ENCODE data around the gene RHO. TPM values are rescaled to one million over a fixed set of nuclear protein-coding genes. Genes with fewer than 3 reads are reported as not detected.
A peak's percentile ranks its signal among the peaks of the same experiment; 100 is the strongest.

The RHO gene
- total and polyA plus RNA-seq, 5 donors from 2014 or later, result not detected

- Mint-ChIP-seq H3K4me3 (no peak overlapping the region), H3K36me3 (no peaks in the 10 kb centered on the region), H3K27ac (no peak overlapping the region), H3K27me3 (peaks cover 6% of the 10 kb centered on the region), H3K4me1 (no peaks in the 10 kb centered on the region), H3K9me3 (peaks cover 0 to 4% (median 0%) of the 10 kb centered on the region in 7 donors)
- H3K4me3 ChIP-seq (ENCODE audit: low read depth, low read length), result no peak overlapping the region
- DNase-seq (no peak), ATAC-seq (ENCODE audit: low read depth in 2 of 2) (no peak)
- no peaks in the 10 kb centered on the region for H3K27me3 ChIP-seq (ENCODE audit: control insufficient read depth, insufficient read depth, low read length)
- no peaks in the 10 kb centered on the region for H3K4me1 ChIP-seq (ENCODE audit: control insufficient read depth, insufficient read depth, low read length, poor library complexity, severe bottlenecking)
- no peaks in the 10 kb centered on the region for H3K9me3 ChIP-seq (ENCODE audit: control insufficient read depth in 2 of 2, low read length in 2 of 2)
- no peak overlapping the region for H3K27ac ChIP-seq (ENCODE audit: insufficient read depth, low read length, poor library complexity, severe bottlenecking)
- no peaks in the 10 kb centered on the region for H3K36me3 ChIP-seq (ENCODE audit: control insufficient read depth, insufficient read depth, low read length)
Measured at GRCh38 chr3:129533406-129533805, 5.0 kb downstream of the RHO start.

GRCh38 chr3:129534428-129535027 lies 6.1 kb downstream of the RHO start:
- Histone ChIP-seq H3K4me1 (ENCODE audit: control insufficient read depth, insufficient read depth, low read length, poor library complexity, severe bottlenecking) (no peaks in the 10 kb centered on the region), H3K4me3 (ENCODE audit: low read depth, low read length) (no peak overlapping the region), H3K27me3 (ENCODE audit: control insufficient read depth, insufficient read depth, low read length) (no peaks in the 10 kb centered on the region), H3K27ac (ENCODE audit: insufficient read depth, low read length, poor library complexity, severe bottlenecking) (no peak overlapping the region), H3K36me3 (ENCODE audit: control insufficient read depth, insufficient read depth, low read length) (no peaks in the 10 kb centered on the region), H3K9me3 (ENCODE audit: control insufficient read depth in 2 of 2, low read length in 2 of 2) (no peaks in the 10 kb centered on the region)
- H3K27me3 Mint-ChIP-seq, result peaks cover 6% of the 10 kb centered on the region
- no peak overlapping the region for H3K27ac Mint-ChIP-seq
- H3K9me3 Mint-ChIP-seq, result peaks cover 0 to 4% (median 0%) of the 10 kb centered on the region in 7 donors
- no peaks in the 10 kb centered on the region for H3K36me3 Mint-ChIP-seq
- ATAC-seq (ENCODE audit: low read depth in 2 of 2) (no peak), DNase-seq (no peak)
- H3K4me3 Mint-ChIP-seq, result no peak overlapping the region
- no peaks in the 10 kb centered on the region for H3K4me1 Mint-ChIP-seq

DNA sequence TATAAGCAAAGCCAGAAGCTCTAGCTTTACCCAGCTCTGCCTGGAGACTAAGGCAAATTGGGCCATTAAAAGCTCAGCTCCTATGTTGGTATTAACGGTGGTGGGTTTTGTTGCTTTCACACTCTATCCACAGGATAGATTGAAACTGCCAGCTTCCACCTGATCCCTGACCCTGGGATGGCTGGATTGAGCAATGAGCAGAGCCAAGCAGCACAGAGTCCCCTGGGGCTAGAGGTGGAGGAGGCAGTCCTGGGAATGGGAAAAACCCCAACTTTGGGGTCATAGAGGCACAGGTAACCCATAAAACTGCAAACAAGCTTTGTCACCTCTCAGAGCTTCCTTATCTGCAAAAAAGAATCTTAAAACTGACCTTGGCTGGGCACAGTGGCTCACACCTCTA lies 6.6 kb downstream of the RHO start:
- H3K4me1 ChIP-seq (ENCODE audit: control insufficient read depth, insufficient read depth, low read length, poor library complexity, severe bottlenecking), result no peaks in the 10 kb centered on the region
- Mint-ChIP-seq H3K36me3 (no peaks in the 10 kb centered on the region), H3K27me3 (peaks cover 6% of the 10 kb centered on the region), H3K9me3 (peaks cover 0 to 4% (median 0%) of the 10 kb centered on the region in 7 donors), H3K4me3 (no peak overlapping the region), H3K4me1 (no peaks in the 10 kb centered on the region), H3K27ac (no peak overlapping the region)
- H3K9me3 ChIP-seq (ENCODE audit: control insufficient read depth in 2 of 2, low read length in 2 of 2), result no peaks in the 10 kb centered on the region
- no peak overlapping the region for H3K27ac ChIP-seq (ENCODE audit: insufficient read depth, low read length, poor library complexity, severe bottlenecking)
- no peak overlapping the region for H3K4me3 ChIP-seq (ENCODE audit: low read depth, low read length)
- DNase-seq, result no peak
- no peaks in the 10 kb centered on the region for H3K27me3 ChIP-seq (ENCODE audit: control insufficient read depth, insufficient read depth, low read length)
- no peaks in the 10 kb centered on the region for H3K36me3 ChIP-seq (ENCODE audit: control insufficient read depth, insufficient read depth, low read length)
- no peak for ATAC-seq (ENCODE audit: low read depth in 2 of 2)

- H3K36me3 Mint-ChIP-seq, result no peaks in the 10 kb centered on the region
- no peak for DNase-seq
- no peak overlapping the region for H3K4me3 ChIP-seq (ENCODE audit: low read depth, low read length)
- H3K27me3 ChIP-seq (ENCODE audit: control insufficient read depth, insufficient read depth, low read length), result no peaks in the 10 kb centered on the region
- H3K4me3 Mint-ChIP-seq, result no peak overlapping the region
- no peaks in the 10 kb centered on the region for H3K9me3 ChIP-seq (ENCODE audit: control insufficient read depth in 2 of 2, low read length in 2 of 2)
- H3K27ac ChIP-seq (ENCODE audit: insufficient read depth, low read length, poor library complexity, severe bottlenecking), result no peak overlapping the region
- ATAC-seq (ENCODE audit: low read depth in 2 of 2), result no peak
- no peaks in the 10 kb centered on the region for H3K4me1 ChIP-seq (ENCODE audit: control insufficient read depth, insufficient read depth, low read length, poor library complexity, severe bottlenecking)
- H3K27ac Mint-ChIP-seq, result peak overlapping the region in 1 of 3 donors; percentile 42
- peaks cover 6% of the 10 kb centered on the region for H3K27me3 Mint-ChIP-seq
- H3K4me1 Mint-ChIP-seq, result no peaks in the 10 kb centered on the region
- peaks cover 0 to 4% (median 0%) of the 10 kb centered on the region in 7 donors for H3K9me3 Mint-ChIP-seq
- no peaks in the 10 kb centered on the region for H3K36me3 ChIP-seq (ENCODE audit: control insufficient read depth, insufficient read depth, low read length)
Measured at GRCh38 chr3:129536374-129536667, 7.9 kb downstream of the RHO start.

DNA sequence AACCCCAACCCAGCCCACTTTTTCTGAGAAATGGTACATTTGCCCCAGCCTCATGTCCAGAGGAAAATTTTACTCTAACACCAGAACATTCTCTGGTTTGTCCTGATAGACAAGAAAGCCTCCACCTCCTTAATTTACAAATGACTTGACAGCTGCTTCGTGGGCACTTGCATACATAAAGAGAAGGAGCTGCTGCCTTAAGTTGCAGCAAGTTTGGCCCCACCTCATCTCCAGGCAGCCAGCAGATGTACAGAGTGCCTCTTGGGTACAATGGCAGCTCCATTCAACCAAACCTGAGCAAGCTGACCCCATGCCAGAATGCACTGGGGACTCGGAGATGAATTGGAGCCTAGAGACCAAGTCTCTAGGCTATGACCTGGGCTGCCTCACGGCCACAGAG lies 8.4 kb downstream of the RHO start:
- no peaks in the 10 kb centered on the region for H3K27me3 ChIP-seq (ENCODE audit: control insufficient read depth, insufficient read depth, low read length)
- H3K36me3 ChIP-seq (ENCODE audit: control insufficient read depth, insufficient read depth, low read length), result no peaks in the 10 kb centered on the region
- Mint-ChIP-seq H3K4me3 (no peak overlapping the region), H3K9me3 (peaks cover 0 to 4% (median 0%) of the 10 kb centered on the region in 7 donors), H3K4me1 (no peaks in the 10 kb centered on the region), H3K27ac (no peak overlapping the region), H3K27me3 (peaks cover 6% of the 10 kb centered on the region), H3K36me3 (no peaks in the 10 kb centered on the region)
- H3K4me1 ChIP-seq (ENCODE audit: control insufficient read depth, insufficient read depth, low read length, poor library complexity, severe bottlenecking), result no peaks in the 10 kb centered on the region
- H3K9me3 ChIP-seq (ENCODE audit: control insufficient read depth in 2 of 2, low read length in 2 of 2), result no peaks in the 10 kb centered on the region
- ATAC-seq (ENCODE audit: low read depth in 2 of 2), result no peak
- DNase-seq, result no peak
- H3K4me3 ChIP-seq (ENCODE audit: low read depth, low read length), result no peak overlapping the region
- no peak overlapping the region for H3K27ac ChIP-seq (ENCODE audit: insufficient read depth, low read length, poor library complexity, severe bottlenecking)

DNA sequence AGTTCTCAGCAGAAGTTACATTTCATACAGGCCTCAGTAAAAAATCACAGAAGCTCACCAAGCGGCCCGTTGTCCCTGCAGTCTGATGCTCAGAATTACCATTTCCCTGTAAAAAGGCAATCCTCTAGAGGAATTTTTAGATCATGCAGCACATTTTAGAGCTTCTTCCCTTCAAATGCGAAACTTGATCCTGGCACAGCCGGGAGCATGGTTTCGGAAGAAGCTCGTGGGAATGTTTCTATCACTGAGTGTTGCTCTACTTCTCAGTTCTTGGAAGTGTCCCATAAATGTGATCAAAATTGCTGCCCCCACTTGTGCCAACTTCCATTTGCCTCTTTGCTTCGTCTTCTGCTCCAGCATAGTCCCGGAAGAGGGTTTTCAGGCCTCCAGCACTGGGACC lies 10.8 kb downstream of the RHO start:
- no peak overlapping the region for H3K4me3 ChIP-seq (ENCODE audit: low read depth, low read length)
- DNase-seq, result no peak
- Mint-ChIP-seq H3K27ac (no peak overlapping the region), H3K4me3 (no peak overlapping the region), H3K4me1 (no peaks in the 10 kb centered on the region), H3K9me3 (peaks cover 0 to 2% (median 0%) of the 10 kb centered on the region in 7 donors), H3K36me3 (no peaks in the 10 kb centered on the region), H3K27me3 (peaks cover 6% of the 10 kb centered on the region)
- H3K36me3 ChIP-seq (ENCODE audit: control insufficient read depth, insufficient read depth, low read length), result no peaks in the 10 kb centered on the region
- H3K27me3 ChIP-seq (ENCODE audit: control insufficient read depth, insufficient read depth, low read length), result no peaks in the 10 kb centered on the region
- no peaks in the 10 kb centered on the region for H3K9me3 ChIP-seq (ENCODE audit: control insufficient read depth in 2 of 2, low read length in 2 of 2)
- no peaks in the 10 kb centered on the region for H3K4me1 ChIP-seq (ENCODE audit: control insufficient read depth, insufficient read depth, low read length, poor library complexity, severe bottlenecking)
- no peak for ATAC-seq (ENCODE audit: low read depth in 2 of 2)
- no peak overlapping the region for H3K27ac ChIP-seq (ENCODE audit: insufficient read depth, low read length, poor library complexity, severe bottlenecking)

- ATAC-seq (ENCODE audit: low read depth in 2 of 2), result no peak
- no peaks in the 10 kb centered on the region for H3K36me3 Mint-ChIP-seq
- no peak overlapping the region for H3K27ac ChIP-seq (ENCODE audit: insufficient read depth, low read length, poor library complexity, severe bottlenecking)
- H3K9me3 Mint-ChIP-seq, result no peaks in the 10 kb centered on the region
- no peaks in the 10 kb centered on the region for H3K9me3 ChIP-seq (ENCODE audit: control insufficient read depth in 2 of 2, low read length in 2 of 2)
- no peaks in the 10 kb centered on the region for H3K4me1 ChIP-seq (ENCODE audit: control insufficient read depth, insufficient read depth, low read length, poor library complexity, severe bottlenecking)
- no peaks in the 10 kb centered on the region for H3K36me3 ChIP-seq (ENCODE audit: control insufficient read depth, insufficient read depth, low read length)
- H3K4me3 Mint-ChIP-seq, result no peak overlapping the region
- no peaks in the 10 kb centered on the region for H3K4me1 Mint-ChIP-seq
- H3K27me3 Mint-ChIP-seq, result peaks cover 6% of the 10 kb centered on the region
- no peak for DNase-seq
- no peak overlapping the region for H3K4me3 ChIP-seq (ENCODE audit: low read depth, low read length)
- H3K27me3 ChIP-seq (ENCODE audit: control insufficient read depth, insufficient read depth, low read length), result no peaks in the 10 kb centered on the region
- H3K27ac Mint-ChIP-seq, result no peak overlapping the region
Measured at GRCh38 chr3:129540776-129541516, 12.5 kb downstream of the RHO start.

DNA sequence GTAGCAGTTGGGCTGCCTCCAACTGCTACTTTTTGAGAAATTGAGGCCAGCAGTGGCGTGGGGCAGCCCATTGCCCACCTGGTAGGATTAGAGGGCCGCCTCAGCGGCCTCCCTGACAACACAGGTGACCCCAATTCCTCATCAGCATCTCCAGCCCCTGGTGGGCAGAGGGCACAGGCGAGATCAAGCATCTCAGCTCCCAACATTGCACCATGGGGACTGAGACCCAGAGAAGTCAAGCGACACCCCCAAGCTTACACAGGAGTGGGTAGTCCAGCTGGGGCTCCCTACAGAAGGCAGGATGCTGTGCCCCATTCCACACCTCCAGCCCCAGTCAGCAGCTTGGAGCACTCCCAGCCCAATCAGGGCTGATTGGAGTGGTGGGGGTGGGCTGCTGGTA lies 14.3 kb downstream of the RHO start:
- Histone ChIP-seq H3K27me3 (ENCODE audit: control insufficient read depth, insufficient read depth, low read length) (no peaks in the 10 kb centered on the region), H3K4me3 (ENCODE audit: low read depth, low read length) (no peak overlapping the region), H3K4me1 (ENCODE audit: control insufficient read depth, insufficient read depth, low read length, poor library complexity, severe bottlenecking) (no peaks in the 10 kb centered on the region), H3K36me3 (ENCODE audit: control insufficient read depth, insufficient read depth, low read length) (no peaks in the 10 kb centered on the region), H3K9me3 (ENCODE audit: control insufficient read depth in 2 of 2, low read length in 2 of 2) (no peaks in the 10 kb centered on the region), H3K27ac (ENCODE audit: insufficient read depth, low read length, poor library complexity, severe bottlenecking) (no peak overlapping the region)
- Mint-ChIP-seq H3K27me3 (peaks cover 1% of the 10 kb centered on the region), H3K27ac (no peak overlapping the region), H3K4me1 (no peaks in the 10 kb centered on the region), H3K9me3 (no peaks in the 10 kb centered on the region), H3K4me3 (no peak overlapping the region), H3K36me3 (no peaks in the 10 kb centered on the region)
- DNase-seq (no peak), ATAC-seq (ENCODE audit: low read depth in 2 of 2) (no peak)
